KMS-11 (cell line): ENCODE measurements around the gene NETO2.
A peak's percentile ranks its signal among the peaks of the same experiment; 100 is the strongest.

Experiments used
- H2AFZ ChIP-seq: fragments of 200-600 bp; sonication (generic); 2 replicates; pipeline ENCODE4 v1.6.1; 2016; ENCODE audit warnings: antibody characterized with exemption, mixed run types, low read depth
- H3K27ac ChIP-seq: fragments of 200-600 bp; sonication (generic); 2 replicates; pipeline ENCODE4 v1.6.1; 2016; ENCODE audit warnings: mild to moderate bottlenecking, mixed run types
- H3K27me3 ChIP-seq: fragments of 200-600 bp; sonication (generic); 2 replicates; pipeline ENCODE4 v1.6.1; 2017; ENCODE audit warnings: mild to moderate bottlenecking, low read depth, mixed run types, moderate library complexity; ENCODE audit not compliant: insufficient read depth
- H3K36me3 ChIP-seq: fragments of 200-600 bp; sonication (generic); 2 replicates; pipeline ENCODE4 v1.6.1; 2017; ENCODE audit warnings: mild to moderate bottlenecking, mixed run types; ENCODE audit not compliant: insufficient read depth
- H3K4me1 ChIP-seq: fragments of 200-600 bp; sonication (generic); 2 replicates; pipeline ENCODE4 v1.6.1; 2016; ENCODE audit warnings: mild to moderate bottlenecking, low read depth, mixed run types; ENCODE audit not compliant: poor library complexity, severe bottlenecking
- H3K4me2 ChIP-seq: fragments of 200-600 bp; sonication (generic); 2 replicates; pipeline ENCODE4 v1.7.0; 2016; ENCODE audit warnings: mild to moderate bottlenecking, mixed run types
- H3K4me3 ChIP-seq: fragments of 200-600 bp; sonication (generic); IDR thresholded peaks from 2 replicates; pipeline ENCODE4 v1.6.1; 2017; ENCODE audit warnings: low read depth, low read length, mixed read lengths; ENCODE audit not compliant: insufficient read depth
- H3K79me2 ChIP-seq: fragments of 200-600 bp; sonication (generic); 2 replicates; pipeline ENCODE4 v1.6.1; 2016; ENCODE audit warnings: low read depth, mixed run types; ENCODE audit not compliant: insufficient read depth
- H3K9ac ChIP-seq: fragments of 200-600 bp; sonication (generic); 2 replicates; pipeline ENCODE4 v1.6.1; 2016; ENCODE audit warnings: mild to moderate bottlenecking, mixed run types
- H4K20me1 ChIP-seq: fragments of 200-600 bp; sonication (generic); 2 replicates; pipeline ENCODE4 v1.6.1; 2016; ENCODE audit warnings: mild to moderate bottlenecking, mixed run types; ENCODE audit not compliant: insufficient read depth
- CTCF ChIP-seq: fragments of 200-600 bp; sonication (generic); conservative IDR thresholded peaks from 2 replicates; pipeline ENCODE4 v1.6.1; 2017; ENCODE audit warnings: low read depth, mild to moderate bottlenecking, antibody characterized with exemption, low read length, moderate library complexity, mixed read lengths

NETO2 gene

GRCh38 chr16:47045023-47045422 lies 98.7 kb downstream of the NETO2 start:
- TF ChIP-seq CTCF = no peak
- Histone ChIP-seq H3K4me2 (no peak overlapping the region), H3K9ac (no peak overlapping the region), H3K27me3 (no peaks in the 10 kb centered on the region), H3K36me3 (no peaks in the 10 kb centered on the region), H2AFZ (no peak overlapping the region), H3K4me1 (no peaks in the 10 kb centered on the region), H3K79me2 (no peaks in the 10 kb centered on the region), H4K20me1 (no peaks in the 10 kb centered on the region), H3K4me3 (no peak overlapping the region), H3K27ac (no peak overlapping the region)

- Histone ChIP-seq H3K27me3 (no peaks in the 10 kb centered on the region), H3K36me3 (no peaks in the 10 kb centered on the region), H3K9ac (no peak overlapping the region), H3K79me2 (no peaks in the 10 kb centered on the region), H2AFZ (no peak overlapping the region), H3K4me3 (no peak overlapping the region), H3K4me1 (no peaks in the 10 kb centered on the region), H3K27ac (no peak overlapping the region), H4K20me1 (no peaks in the 10 kb centered on the region), H3K4me2 (no peak overlapping the region)
- no peak for TF ChIP-seq CTCF
Measured at GRCh38 chr16:47043970-47044684, 99.6 kb downstream of the NETO2 start.

GRCh38 chr16:47043200-47043599 lies 100.5 kb downstream of the NETO2 start:
- no peaks in the 10 kb centered on the region for H4K20me1 ChIP-seq
- no peaks in the 10 kb centered on the region for H3K36me3 ChIP-seq
- H3K4me1 ChIP-seq = no peaks in the 10 kb centered on the region
- H3K79me2 ChIP-seq = no peaks in the 10 kb centered on the region
- TF ChIP-seq CTCF = no peak
- no peak overlapping the region for H2AFZ ChIP-seq
- no peak overlapping the region for H3K4me2 ChIP-seq
- no peak overlapping the region for H3K4me3 ChIP-seq
- H3K27me3 ChIP-seq = no peaks in the 10 kb centered on the region
- no peak overlapping the region for H3K9ac ChIP-seq
- H3K27ac ChIP-seq = no peak overlapping the region

GRCh38 chr16:47037746-47038458 lies 105.8 kb downstream of the NETO2 start:
- no peaks in the 10 kb centered on the region for H3K36me3 ChIP-seq
- peak overlapping the region; percentile 65 for H3K9ac ChIP-seq
- H3K4me2 ChIP-seq = peak overlapping the region; percentile 94
- H3K4me1 ChIP-seq = no peaks in the 10 kb centered on the region
- peak overlapping the region; percentile 100 for H2AFZ ChIP-seq
- H4K20me1 ChIP-seq = no peaks in the 10 kb centered on the region
- no peaks in the 10 kb centered on the region for H3K79me2 ChIP-seq
- H3K27me3 ChIP-seq = no peaks in the 10 kb centered on the region
- no peak overlapping the region for H3K4me3 ChIP-seq
- peak; percentile 71 for TF ChIP-seq CTCF
- H3K27ac ChIP-seq = no peak overlapping the region
